GM12891 (cell line): Measurements from ENCODE around the gene SHPK.

Experiments
- PAX5 ChIP-seq: IDR thresholded peaks from 2 replicates; pipeline ENCODE4 v1.6.1; 2011; ENCODE audit warnings: low read length, moderate library complexity, mild to moderate bottlenecking; ENCODE audit not compliant: insufficient read depth, severe bottlenecking
- POLR2A ChIP-seq: IDR thresholded peaks from 2 replicates; pipeline ENCODE4 v1.6.1; 2011; ENCODE audit warnings: low read depth, low read length, control low read depth
- POLR2AphosphoS5 ChIP-seq: IDR thresholded peaks from 2 replicates; pipeline ENCODE4 v1.6.1; 2011; ENCODE audit warnings: low read depth, low read length, control low read depth
- SPI1 ChIP-seq: IDR thresholded peaks from 2 replicates; pipeline ENCODE4 v1.6.1; 2011; ENCODE audit warnings: low read depth, low read length, control low read depth
- TAF1 ChIP-seq: IDR thresholded peaks from 2 replicates; pipeline ENCODE4 v1.6.1; 2011; ENCODE audit warnings: low read depth, low read length, control low read depth

GRCh38 chr17:3572231-3572630 is 63.8 kb downstream of the SHPK start:
- TF ChIP-seq POLR2A (no peak), POLR2AphosphoS5 (no peak), PAX5 (no peak), TAF1 (no peak), SPI1 (no peak)
